ENCODE measurements around the gene VWA3B. TPM values are rescaled to one million over a fixed set of nuclear protein-coding genes. Genes with fewer than 3 reads are reported as not detected.
"Not testable (repeated sequence)": the region's sequence is repeated elsewhere in the genome, so short reads cannot be mapped to it uniquely, and the experiment has no call there.

The VWA3B gene
- total and polyA plus RNA-seq, 2 donors from 2014 or later = 0.35 TPM; not detected in 1

DNA sequence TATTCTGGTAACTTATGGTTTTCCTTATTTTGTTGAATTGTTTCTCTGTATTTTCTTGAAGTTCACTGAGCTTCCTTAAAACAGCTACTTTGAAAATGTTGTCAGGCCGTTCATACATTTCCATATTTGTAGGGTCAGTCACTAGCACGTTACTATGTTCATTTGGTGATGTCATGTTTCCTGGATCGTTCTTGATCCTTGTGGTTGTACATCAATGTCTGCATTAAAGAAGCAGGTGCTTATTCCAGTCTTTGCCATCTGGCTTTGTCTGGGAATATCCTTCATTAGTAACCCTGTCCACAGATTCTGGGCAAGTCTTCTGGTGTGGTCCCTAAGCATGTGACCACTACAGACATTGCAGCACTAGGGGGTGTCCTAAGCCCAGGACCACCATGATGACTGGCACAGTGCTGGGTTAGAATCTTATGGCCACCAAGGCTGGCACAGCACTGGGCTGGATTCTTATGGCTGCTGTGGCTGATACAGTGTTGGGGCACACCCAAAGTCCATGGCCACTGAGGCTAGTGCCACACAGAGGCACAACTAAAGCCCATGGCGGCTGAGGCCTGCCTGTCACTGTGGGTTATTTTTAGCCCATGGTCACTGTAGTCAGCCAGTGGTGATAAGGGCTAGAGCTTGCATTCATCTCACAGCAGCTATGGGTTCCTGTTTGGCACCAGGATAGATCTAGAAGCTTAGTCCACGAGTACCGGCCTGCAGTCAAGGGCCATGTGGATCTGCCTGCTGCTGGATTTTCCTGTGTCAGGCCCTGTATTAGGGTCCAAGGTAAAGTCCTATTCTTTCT lies 13.2 kb downstream of the VWA3B start:
- no peak overlapping the region for H3K4me3 ChIP-seq (ENCODE audit: low read length in 3 of 3)
- H3K27ac ChIP-seq (ENCODE audit: low read depth in 2 of 2, low read length in 2 of 2) = no peak overlapping the region
- no peaks in the 10 kb centered on the region for H3K27me3 ChIP-seq (ENCODE audit: control insufficient read depth, insufficient read depth, low read length)
- H3K9me3 ChIP-seq (ENCODE audit: control insufficient read depth in 2 of 3, insufficient read depth in 1 of 3, low read length in 3 of 3) = peaks cover 2 to 3% (median 3%) of the 10 kb centered on the region in 3 donors
- FAIRE-seq = no peak
- TF ChIP-seq, protein P1, sequence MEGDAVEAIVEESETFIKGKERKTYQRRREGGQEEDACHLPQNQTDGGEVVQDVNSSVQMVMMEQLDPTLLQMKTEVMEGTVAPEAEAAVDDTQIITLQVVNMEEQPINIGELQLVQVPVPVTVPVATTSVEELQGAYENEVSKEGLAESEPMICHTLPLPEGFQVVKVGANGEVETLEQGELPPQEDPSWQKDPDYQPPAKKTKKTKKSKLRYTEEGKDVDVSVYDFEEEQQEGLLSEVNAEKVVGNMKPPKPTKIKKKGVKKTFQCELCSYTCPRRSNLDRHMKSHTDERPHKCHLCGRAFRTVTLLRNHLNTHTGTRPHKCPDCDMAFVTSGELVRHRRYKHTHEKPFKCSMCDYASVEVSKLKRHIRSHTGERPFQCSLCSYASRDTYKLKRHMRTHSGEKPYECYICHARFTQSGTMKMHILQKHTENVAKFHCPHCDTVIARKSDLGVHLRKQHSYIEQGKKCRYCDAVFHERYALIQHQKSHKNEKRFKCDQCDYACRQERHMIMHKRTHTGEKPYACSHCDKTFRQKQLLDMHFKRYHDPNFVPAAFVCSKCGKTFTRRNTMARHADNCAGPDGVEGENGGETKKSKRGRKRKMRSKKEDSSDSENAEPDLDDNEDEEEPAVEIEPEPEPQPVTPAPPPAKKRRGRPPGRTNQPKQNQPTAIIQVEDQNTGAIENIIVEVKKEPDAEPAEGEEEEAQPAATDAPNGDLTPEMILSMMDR (IDR thresholded peaks at IDR 0.05; ENCODE audit: borderline replicate concordance, extremely low read depth, insufficient read depth) = no peak
- no peak for DNase-seq
- no peak overlapping the region for H3K9ac ChIP-seq (ENCODE audit: low read length in 3 of 3)
- H3K36me3 ChIP-seq (ENCODE audit: control insufficient read depth in 2 of 3, insufficient read depth in 3 of 3, low read length in 3 of 3) = no peaks in the 10 kb centered on the region
- H3K4me1 ChIP-seq (ENCODE audit: control insufficient read depth in 2 of 3, insufficient read depth in 2 of 3, low read depth in 1 of 3, low read length in 3 of 3) = no peaks in the 10 kb centered on the region
- intact Hi-C loops (cut with DNase I) = no loop called here

DNA sequence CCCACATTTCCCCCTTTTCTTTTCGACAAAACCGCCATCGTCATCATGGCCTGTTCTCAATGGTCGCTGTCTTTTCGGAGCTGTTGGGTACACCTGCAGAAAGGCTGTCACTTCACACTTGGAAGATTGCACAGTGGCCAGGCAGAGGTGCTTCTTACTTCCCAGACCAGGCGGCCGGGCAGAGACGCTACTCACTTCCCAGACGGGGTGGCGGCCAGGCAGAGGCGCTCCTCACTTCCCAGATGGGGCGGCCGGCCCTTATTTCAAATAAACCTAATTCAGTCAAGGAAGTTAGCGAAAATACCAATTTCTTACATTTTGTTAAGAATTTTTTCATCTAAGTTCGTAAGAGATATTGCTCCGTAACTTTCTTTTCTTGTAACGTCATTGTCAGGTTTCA lies 15.3 kb downstream of the VWA3B start:
- H3K27me3 ChIP-seq (ENCODE audit: control insufficient read depth, insufficient read depth, low read length); H3K9ac ChIP-seq (ENCODE audit: low read length in 3 of 3); FAIRE-seq; intact Hi-C loops (cut with DNase I); H3K4me3 ChIP-seq (ENCODE audit: low read length in 3 of 3); H3K9me3 ChIP-seq (ENCODE audit: control insufficient read depth in 2 of 3, insufficient read depth in 1 of 3, low read length in 3 of 3); H3K4me1 ChIP-seq (ENCODE audit: control insufficient read depth in 2 of 3, insufficient read depth in 2 of 3, low read depth in 1 of 3, low read length in 3 of 3); DNase-seq; H3K36me3 ChIP-seq (ENCODE audit: control insufficient read depth in 2 of 3, insufficient read depth in 3 of 3, low read length in 3 of 3); H3K27ac ChIP-seq (ENCODE audit: low read depth in 2 of 2, low read length in 2 of 2): not testable (repeated sequence)

DNA sequence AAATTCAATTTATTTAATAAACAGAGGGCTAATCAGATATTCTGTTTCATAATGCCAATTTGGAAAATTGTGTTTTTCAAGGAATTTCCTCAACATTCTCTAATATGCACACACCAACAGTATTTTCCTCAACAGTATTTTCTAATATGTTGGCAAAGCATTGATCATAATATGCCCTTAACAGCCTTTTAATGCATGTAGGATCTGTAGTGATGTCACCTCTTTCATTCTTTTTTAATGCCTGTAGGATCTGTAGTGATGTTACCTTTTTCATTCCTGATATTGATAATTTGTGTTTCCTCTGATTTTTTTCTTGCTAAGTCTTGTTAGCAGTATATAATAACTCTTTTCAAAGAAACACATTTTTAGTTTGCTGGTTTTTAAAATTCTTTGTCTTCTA lies 15.9 kb downstream of the VWA3B start:
- Histone ChIP-seq H3K27ac (ENCODE audit: low read depth in 2 of 2, low read length in 2 of 2) (no peak overlapping the region), H3K4me3 (ENCODE audit: low read length in 3 of 3) (no peak overlapping the region), H3K9ac (ENCODE audit: low read length in 3 of 3) (no peak overlapping the region), H3K36me3 (ENCODE audit: control insufficient read depth in 2 of 3, insufficient read depth in 3 of 3, low read length in 3 of 3) (no peaks in the 10 kb centered on the region), H3K27me3 (ENCODE audit: control insufficient read depth, insufficient read depth, low read length) (no peaks in the 10 kb centered on the region), H3K4me1 (ENCODE audit: control insufficient read depth in 2 of 3, insufficient read depth in 2 of 3, low read depth in 1 of 3, low read length in 3 of 3) (no peaks in the 10 kb centered on the region), H3K9me3 (ENCODE audit: control insufficient read depth in 2 of 3, insufficient read depth in 1 of 3, low read length in 3 of 3) (peaks cover 2 to 3% (median 2%) of the 10 kb centered on the region in 3 donors)
- no peak for FAIRE-seq
- TF ChIP-seq, protein P1 (IDR thresholded peaks at IDR 0.05; ENCODE audit: borderline replicate concordance, extremely low read depth, insufficient read depth) = no peak
- intact Hi-C loops (cut with DNase I) = no loop called here
- no peak for DNase-seq

DNA sequence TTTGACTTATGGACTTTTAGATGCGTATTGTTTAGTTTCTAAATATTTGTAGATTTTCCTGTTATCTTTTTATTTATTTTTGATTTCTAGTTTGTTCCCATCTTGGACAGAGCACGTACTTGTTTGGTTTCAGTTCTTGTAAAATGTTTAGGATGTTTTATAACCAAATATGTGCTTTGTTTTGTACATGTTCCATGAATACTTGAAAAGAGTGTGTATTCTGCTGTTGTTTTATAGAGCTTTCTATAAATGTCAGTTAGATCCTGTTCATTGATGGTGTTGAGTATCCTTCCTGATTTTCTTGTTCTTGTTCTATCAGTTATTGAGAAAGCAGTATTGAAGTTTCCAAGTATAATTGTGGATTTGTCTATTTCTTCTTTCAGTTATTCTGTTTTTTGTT lies 21.1 kb downstream of the VWA3B start:
- no peak overlapping the region for H3K4me3 ChIP-seq (ENCODE audit: low read length in 3 of 3)
- no peaks in the 10 kb centered on the region for H3K36me3 ChIP-seq (ENCODE audit: control insufficient read depth in 2 of 3, insufficient read depth in 3 of 3, low read length in 3 of 3)
- intact Hi-C loops (cut with DNase I) = no loop called here
- no peaks in the 10 kb centered on the region for H3K27me3 ChIP-seq (ENCODE audit: control insufficient read depth, insufficient read depth, low read length)
- no peak overlapping the region for H3K27ac ChIP-seq (ENCODE audit: low read depth in 2 of 2, low read length in 2 of 2)
- DNase-seq (no peak), FAIRE-seq (no peak)
- no peak overlapping the region for H3K9ac ChIP-seq (ENCODE audit: low read length in 3 of 3)
- TF ChIP-seq, protein P1 (IDR thresholded peaks at IDR 0.05; ENCODE audit: borderline replicate concordance, extremely low read depth, insufficient read depth) = no peak
- peaks cover 0 to 2% (median 0%) of the 10 kb centered on the region in 3 donors for H3K9me3 ChIP-seq (ENCODE audit: control insufficient read depth in 2 of 3, insufficient read depth in 1 of 3, low read length in 3 of 3)
- no peaks in the 10 kb centered on the region for H3K4me1 ChIP-seq (ENCODE audit: control insufficient read depth in 2 of 3, insufficient read depth in 2 of 3, low read depth in 1 of 3, low read length in 3 of 3)

Data from kidney (tissue), 14 donors.